HepG2 (cell line): Measurements from ENCODE around the gene ABCC3. TPM values are rescaled to one million over a fixed set of nuclear protein-coding genes. Genes with fewer than 3 reads are reported as not detected.

Experiments used
- ARNT2 ChIP-seq: sonication (generic); formaldehyde crosslinking; IDR thresholded peaks from 2 replicates; pipeline ENCODE4 v1.8.0; 2022; ENCODE audit warnings: mild to moderate bottlenecking, low read depth, missing genetic modification reagents, moderate library complexity
- CENPT ChIP-seq: sonication (generic); formaldehyde crosslinking; IDR thresholded peaks from 2 replicates; pipeline ENCODE4 v1.8.0; 2022; ENCODE audit warnings: low read depth, mild to moderate bottlenecking, moderate library complexity, missing genetic modification reagents
- CHCHD3 ChIP-seq: sonication (generic); formaldehyde crosslinking; IDR thresholded peaks from 2 replicates; pipeline ENCODE4 v1.8.0; 2022; ENCODE audit warnings: mild to moderate bottlenecking, missing genetic modification reagents, moderate library complexity
- DRAP1 ChIP-seq: IDR thresholded peaks from 2 replicates; pipeline ENCODE4 v1.6.1; 2016; ENCODE audit warnings: missing genetic modification reagents, missing compliant biosample characterization
- GPN1 ChIP-seq: sonication (generic); formaldehyde crosslinking; IDR thresholded peaks from 2 replicates; pipeline ENCODE4 v1.5.1; 2020; ENCODE audit warnings: missing genetic modification reagents, borderline replicate concordance
- HNRNPLL ChIP-seq: fragments of 200-400 bp; formaldehyde crosslinking; IDR thresholded peaks from 2 replicates; pipeline ENCODE4 v1.6.1; 2017; ENCODE audit warnings: mild to moderate bottlenecking, low read depth, low read length; ENCODE audit not compliant: poor library complexity, severe bottlenecking
- KDM5A ChIP-seq: fragments of 200-600 bp; sonication (generic); IDR thresholded peaks from 2 replicates; pipeline ENCODE4 v1.7.0; 2018; ENCODE audit warnings: antibody characterized with exemption, mild to moderate bottlenecking, low read length, borderline replicate concordance
- MAFG ChIP-seq: sonication (generic); formaldehyde crosslinking; IDR thresholded peaks from 2 replicates; pipeline ENCODE4 v1.5.1; 2020; ENCODE audit warnings: mild to moderate bottlenecking, missing genetic modification reagents
- NCOA2 ChIP-seq: sonication (generic); formaldehyde crosslinking; IDR thresholded peaks from 2 replicates; pipeline ENCODE4 v1.8.0; 2022; ENCODE audit warnings: inconsistent platforms
- PAX8 ChIP-seq: sonication (generic); formaldehyde crosslinking; IDR thresholded peaks from 2 replicates; pipeline ENCODE4 v1.8.0; 2022; ENCODE audit warnings: mild to moderate bottlenecking, missing genetic modification reagents, borderline replicate concordance
- PHF20 ChIP-seq: sonication (generic); formaldehyde crosslinking; IDR thresholded peaks from 2 replicates; pipeline ENCODE4 v1.5.0; 2020; ENCODE audit warnings: mild to moderate bottlenecking, missing genetic modification reagents
- REL ChIP-seq: sonication (generic); formaldehyde crosslinking; conservative IDR thresholded peaks from 2 replicates; pipeline ENCODE4 v1.8.0; 2022; ENCODE audit warnings: mild to moderate bottlenecking, missing genetic modification reagents, moderate library complexity
- REXO4 ChIP-seq: sonication (generic); formaldehyde crosslinking; IDR thresholded peaks from 2 replicates; pipeline ENCODE4 v1.8.0; 2022; ENCODE audit warnings: missing genetic modification reagents, mild to moderate bottlenecking, borderline replicate concordance
- STAT6 ChIP-seq: sonication (generic); formaldehyde crosslinking; IDR thresholded peaks from 2 replicates; pipeline ENCODE4 v1.4.0; 2020; ENCODE audit warnings: missing genetic modification reagents, mild to moderate bottlenecking, borderline replicate concordance
- ZMYM3 ChIP-seq: sonication (generic); formaldehyde crosslinking; IDR thresholded peaks from 2 replicates; pipeline ENCODE4 v1.5.1; 2020; ENCODE audit warnings: mild to moderate bottlenecking, missing genetic modification reagents
- ZNF292 ChIP-seq: sonication (generic); formaldehyde crosslinking; IDR thresholded peaks from 2 replicates; pipeline ENCODE4 v1.8.1; 2022; ENCODE audit warnings: mild to moderate bottlenecking, low read depth, missing genetic modification reagents, borderline replicate concordance
- ZNF496 ChIP-seq: sonication (generic); formaldehyde crosslinking; IDR thresholded peaks from 2 replicates; pipeline ENCODE4 v1.8.1; 2023; ENCODE audit warnings: mild to moderate bottlenecking, moderate library complexity, missing genetic modification reagents; ENCODE audit not compliant: insufficient replicate concordance
- ZNF501 ChIP-seq: sonication (generic); formaldehyde crosslinking; IDR thresholded peaks from 2 replicates; pipeline ENCODE4 v1.5.1; 2020; ENCODE audit warnings: mild to moderate bottlenecking, moderate library complexity, missing genetic modification reagents
- ZNF530 ChIP-seq: sonication (generic); formaldehyde crosslinking; IDR thresholded peaks from 2 replicates; pipeline ENCODE4 v1.5.0; 2020; ENCODE audit warnings: low read depth, mild to moderate bottlenecking, missing genetic modification reagents
- ZNF609 ChIP-seq: sonication (generic); formaldehyde crosslinking; IDR thresholded peaks from 2 replicates; pipeline ENCODE4 v1.4.0; 2020; ENCODE audit warnings: mild to moderate bottlenecking, missing genetic modification reagents, borderline replicate concordance
- ZNF660 ChIP-seq: sonication (generic); formaldehyde crosslinking; IDR thresholded peaks from 2 replicates; pipeline ENCODE4 v1.5.1; 2020; ENCODE audit warnings: mild to moderate bottlenecking, low read depth, missing genetic modification reagents, borderline replicate concordance
- ZNF703 ChIP-seq: sonication (generic); formaldehyde crosslinking; IDR thresholded peaks from 2 replicates; pipeline ENCODE4 v1.5.1; 2020; ENCODE audit warnings: missing genetic modification reagents, mild to moderate bottlenecking, moderate library complexity, borderline replicate concordance
- polyA plus RNA-seq, 8 experiments: library from polyadenylated mRNA; depleted of rRNA in 3 of 8; stranded (reverse) in 7 of 8; unstranded in 1 of 8; fragments of >200 nt; fragmentation: Illumina TruSeq in 4 of 8; extraction: Trizol in 4 of 8; gene quantifications; 2 replicates each; pipeline versions ENCODE4 v1.2.1 to v1.2.3, GENCODE V29; 2011 to 2016; ENCODE audit warnings: low read depth in 4 of 8, missing spikeins in 1 of 8, mixed read lengths in 1 of 8; ENCODE audit not compliant: insufficient read depth in 1 of 8
- total RNA-seq, 5 experiments: library from RNA; depleted of rRNA; stranded (reverse); fragments of >200 nt; fragmentation: Illumina TruSeq; extraction: Trizol; gene quantifications; 2 replicates each; pipeline ENCODE4 v1.2.3, GENCODE V29; 2016; ENCODE audit warnings: low read depth in 1 of 5

ABCC3 gene
- total and polyA plus RNA-seq, 2 of the 13 experiments (the other 11 are each of a cell fraction or from before 2014, with no cell fraction given) = 25.2 to 50.7 TPM

- TF ChIP-seq DRAP1 (CRISPR knock-in tag) = peak; percentile 39; the same call in 1 of the 2 replicates
- TF ChIP-seq CHCHD3 (CRISPR knock-in tag) = no peak
- TF ChIP-seq ZNF703 (CRISPR knock-in tag) = no peak
- TF ChIP-seq ZNF660 = no peak
- TF ChIP-seq NCOA2 (CRISPR knock-in tag) = peak; percentile 82
- no peak for TF ChIP-seq STAT6
- no peak for TF ChIP-seq ZNF501
- TF ChIP-seq ZNF609 (CRISPR knock-in tag) = peak; percentile 66; the same call in 1 of the 2 replicates
- no peak for TF ChIP-seq ARNT2 (CRISPR knock-in tag)
- no peak for TF ChIP-seq ZNF292 (CRISPR knock-in tag)
- TF ChIP-seq HNRNPLL = no peak
- TF ChIP-seq PAX8 (CRISPR knock-in tag) = no peak
- no peak for TF ChIP-seq GPN1 (CRISPR knock-in tag)
- no peak for TF ChIP-seq CENPT (CRISPR knock-in tag)
- no peak for TF ChIP-seq ZNF530 (CRISPR knock-in tag)
- TF ChIP-seq ZMYM3 (CRISPR knock-in tag) = no peak
- TF ChIP-seq REL = no peak
- TF ChIP-seq MAFG (CRISPR knock-in tag) = no peak
- peak; percentile 30; the same call in 1 of the 2 replicates for TF ChIP-seq KDM5A
- TF ChIP-seq PHF20 (CRISPR knock-in tag) = no peak
- no peak for TF ChIP-seq ZNF496 (CRISPR knock-in tag)
- no peak for TF ChIP-seq REXO4 (CRISPR knock-in tag)
These were observed 58.5 kb downstream of the ABCC3 start (continued) for GRCh38 chr17:50693036-50693682.
